Stimulated activated naive CD4-positive, alpha-beta T cell treated with Interleukin-2 at 50 U/mL for 16 hours (primary cell): ENCODE results near the gene ZNF532.
"Not testable (repeated sequence)": the region's sequence is repeated elsewhere in the genome, so short reads cannot be mapped to it uniquely, and the experiment has no call there.

Experiments
- DNase-seq: peaks from one replicate; lab custom pipeline; 2025; lab: John Stamatoyannopoulos, UW

ZNF532 gene

GRCh38 chr18:59008302-59008974, 143.8 kb downstream of the ZNF532 start:
- DNase-seq: no peak

DNA sequence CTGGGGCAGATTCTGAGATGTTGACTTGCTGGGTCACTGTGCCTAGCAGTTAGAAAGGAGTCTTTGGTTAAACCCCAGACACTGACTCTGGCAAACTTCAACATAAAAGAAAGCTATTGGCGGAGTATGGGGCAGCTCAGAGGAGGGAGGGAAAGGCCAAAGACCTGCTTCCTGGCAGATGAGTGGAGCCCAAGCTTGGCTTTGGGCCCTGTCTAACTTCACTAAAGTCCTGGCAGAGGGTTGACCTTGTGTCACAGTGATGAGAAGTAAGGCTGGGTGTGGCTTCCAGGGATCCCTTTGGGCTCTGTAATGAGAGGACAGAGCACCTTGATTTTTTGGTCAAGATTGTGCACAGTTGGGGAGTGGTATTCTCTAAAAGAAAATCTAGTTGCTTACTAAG, 145.2 kb downstream of the ZNF532 start:
- DNase-seq: no peak

GRCh38 chr18:59011289-59011688, 146.6 kb downstream of the ZNF532 start:
- no peak for DNase-seq

- DNase-seq: no peak
Measured at GRCh38 chr18:59011786-59012185, 147.1 kb downstream of the ZNF532 start.

DNA sequence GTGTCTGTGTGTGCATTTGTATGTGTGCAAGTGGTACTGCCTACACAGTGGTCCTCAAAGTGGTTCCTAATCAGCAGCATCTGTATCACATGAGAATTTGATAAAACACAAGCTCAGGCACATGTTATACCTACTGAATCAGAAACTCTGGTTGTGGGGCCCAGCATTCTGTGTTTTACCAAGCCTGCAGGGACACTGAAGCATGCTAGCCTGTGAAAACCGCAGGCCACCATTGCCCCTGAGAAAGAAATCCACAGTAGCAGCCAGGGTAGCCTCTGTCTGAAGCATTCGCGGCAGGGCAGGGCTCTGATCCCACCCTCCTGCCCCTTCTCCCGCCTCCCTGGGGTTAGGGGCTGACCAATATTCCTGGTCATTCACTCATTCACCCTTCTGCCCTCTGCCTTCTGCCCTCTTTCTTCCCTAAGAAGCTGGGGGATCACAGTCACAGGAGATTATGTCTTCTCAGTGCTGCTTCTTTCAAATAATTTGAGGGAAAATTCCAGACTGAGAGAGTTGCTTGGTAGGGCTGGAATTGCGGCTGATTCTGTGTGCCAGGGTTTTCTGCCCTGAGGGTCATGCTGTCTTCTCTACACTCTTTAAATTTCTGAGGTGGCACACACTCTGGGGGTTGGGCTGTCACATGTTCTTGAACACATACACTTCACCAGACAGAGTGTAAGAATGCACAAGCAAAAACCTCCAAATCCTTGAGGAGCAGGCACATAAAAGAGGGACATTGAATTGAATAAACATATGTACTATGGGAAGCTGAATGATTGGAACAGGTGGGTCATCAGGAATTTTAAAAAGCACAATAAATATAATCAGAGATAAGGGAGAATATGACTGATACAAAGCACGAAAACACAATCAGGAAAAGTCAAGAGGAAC, 148.4 kb downstream of the ZNF532 start:
- DNase-seq: no peak

GRCh38 chr18:59013744-59014143, 149.1 kb downstream of the ZNF532 start:
- no peak for DNase-seq

DNA sequence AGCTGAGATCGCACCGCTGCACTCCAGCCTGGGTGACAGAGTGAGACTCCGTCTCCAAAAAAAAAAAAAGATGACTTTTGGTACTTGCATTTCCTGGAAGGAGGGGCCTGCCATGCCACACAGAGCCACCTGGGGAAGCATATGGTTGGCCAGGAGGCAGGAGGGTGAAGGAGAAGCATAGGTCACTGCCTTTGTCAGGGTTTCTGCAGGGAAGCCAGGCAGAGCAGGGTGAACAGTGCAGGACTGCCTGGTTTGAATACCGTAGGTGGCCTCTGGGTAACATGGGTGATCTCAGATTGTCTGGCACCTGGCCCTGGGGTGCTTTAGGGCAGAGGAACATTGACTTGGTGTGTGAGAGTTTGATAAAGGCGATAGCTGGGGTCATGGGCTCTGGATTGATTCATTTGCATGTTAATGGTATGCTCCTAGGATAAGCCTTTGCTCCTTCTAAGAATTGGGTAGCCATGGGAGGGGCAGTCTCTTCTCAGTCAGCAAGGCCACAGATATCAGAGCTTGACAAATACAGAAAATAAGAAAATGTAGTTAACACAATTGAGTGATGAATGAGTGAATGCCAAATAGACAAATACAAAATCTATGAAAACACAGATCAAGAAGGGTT, 151.0 kb downstream of the ZNF532 start:
- DNase-seq: no peak

- no peak for DNase-seq
Measured at GRCh38 chr18:59021500-59021899, 156.8 kb downstream of the ZNF532 start.

DNA sequence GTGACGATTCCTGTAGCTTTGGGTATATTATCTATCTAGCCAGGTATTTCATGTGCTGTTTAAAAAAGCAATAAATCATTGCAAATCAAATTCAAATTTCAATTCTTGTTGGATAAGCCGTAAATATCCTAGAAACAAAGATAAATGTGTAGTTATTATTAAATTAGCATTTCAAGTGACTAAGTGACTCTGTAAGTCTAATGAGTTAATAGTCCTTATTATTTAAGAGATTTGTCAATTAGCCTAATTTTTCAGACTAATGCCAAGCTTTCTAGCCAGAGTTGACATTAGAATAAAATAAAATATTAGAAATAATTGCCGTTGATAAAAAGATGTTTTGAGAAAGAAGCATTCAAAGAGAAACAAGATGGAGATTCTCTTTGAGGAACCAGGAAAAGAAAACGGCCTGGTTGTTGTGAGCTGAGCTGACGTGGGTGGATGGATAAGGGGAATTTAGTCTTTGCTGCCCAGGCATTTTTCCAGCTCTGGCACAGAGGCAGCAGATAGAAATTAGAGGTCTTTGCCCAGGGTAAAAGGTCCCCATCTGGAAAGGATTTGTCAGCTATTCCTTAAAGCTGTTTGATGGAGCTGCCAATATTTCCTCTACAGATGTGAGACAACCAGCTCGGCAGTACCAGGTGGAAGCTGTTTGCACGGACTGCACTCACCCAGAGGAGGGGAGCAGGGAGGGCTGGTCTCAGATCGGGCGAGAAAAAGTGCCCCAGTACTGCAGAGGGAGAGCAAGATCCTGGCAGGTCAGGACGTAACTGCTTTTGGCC, 157.7 kb downstream of the ZNF532 start:
- no peak for DNase-seq

DNA sequence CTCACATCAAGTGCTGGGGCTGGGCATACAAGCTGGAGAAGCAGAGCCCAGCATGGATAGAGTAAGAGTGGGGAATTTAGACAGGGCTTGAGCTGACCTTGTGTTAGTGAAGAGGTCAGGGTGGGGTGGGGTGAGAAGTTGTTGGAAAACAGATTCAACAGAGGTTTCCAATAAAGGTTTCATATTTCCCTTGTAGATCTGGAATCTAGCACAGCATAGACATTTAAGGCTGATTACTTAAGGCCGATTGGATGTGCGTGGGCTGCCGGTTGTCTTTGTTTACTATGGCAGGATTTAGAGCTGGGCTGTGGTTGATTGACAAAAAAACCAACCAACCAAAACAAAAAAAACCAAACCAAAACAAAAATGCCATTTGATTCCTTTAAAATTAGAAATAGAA, 160.2 kb downstream of the ZNF532 start:
- DNase-seq: no peak

- not testable (repeated sequence) for DNase-seq
Measured at GRCh38 chr18:59025532-59025931, 160.9 kb downstream of the ZNF532 start.

DNA sequence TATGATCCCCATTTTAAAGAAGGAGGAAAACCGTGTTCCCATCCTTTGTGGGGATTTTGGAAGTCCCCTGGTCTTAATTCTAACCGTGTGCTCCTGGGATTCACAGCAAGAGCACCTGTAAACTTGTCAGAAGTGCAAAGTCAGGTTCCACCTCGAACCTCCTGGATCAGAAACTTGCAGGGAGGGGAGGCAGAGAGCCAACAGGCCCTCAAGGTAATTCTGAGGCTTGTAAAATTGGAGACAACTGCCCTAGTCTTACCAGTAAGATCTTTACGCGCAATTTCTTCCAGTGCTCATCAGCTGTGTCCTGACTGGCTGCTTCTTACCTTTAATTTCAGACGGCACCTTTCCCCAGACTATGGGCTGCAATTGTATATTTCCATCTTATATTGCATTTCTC, 161.7 kb downstream of the ZNF532 start:
- no peak for DNase-seq

DNA sequence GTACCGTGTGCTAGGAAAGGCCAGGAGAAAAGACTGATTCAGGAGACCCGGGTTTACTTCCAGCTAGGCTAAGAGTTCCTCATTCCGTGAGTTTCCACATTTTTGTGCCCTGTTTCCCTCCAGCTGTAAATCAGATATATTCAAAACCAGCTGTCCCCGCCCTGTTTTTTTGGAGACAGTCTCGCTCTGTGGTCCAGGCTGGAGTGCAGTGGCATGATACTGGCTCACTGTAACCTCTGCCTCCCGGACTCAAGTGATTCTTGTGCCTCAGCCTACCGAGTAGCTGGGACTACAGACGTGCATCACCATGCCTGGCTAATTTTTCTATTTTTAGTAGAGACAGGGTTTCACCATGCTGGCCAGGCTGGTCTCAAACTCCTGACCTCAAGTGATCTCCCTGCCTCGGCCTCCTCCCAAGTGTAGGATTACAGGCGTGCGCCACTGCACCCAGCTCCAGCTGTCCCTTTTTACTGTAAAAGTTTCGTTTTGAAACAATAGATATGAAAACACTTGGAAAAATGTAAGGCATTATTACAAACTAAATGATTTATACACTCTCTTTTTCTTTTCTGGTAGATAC, 162.2 kb downstream of the ZNF532 start:
- DNase-seq: no peak

- DNase-seq: no peak
Measured at GRCh38 chr18:59029663-59030429, 165.2 kb downstream of the ZNF532 start.

- no peak for DNase-seq
Measured at GRCh38 chr18:59032308-59032707, 167.6 kb downstream of the ZNF532 start.

- DNase-seq: no peak
Measured at GRCh38 chr18:59033359-59033758, 168.7 kb downstream of the ZNF532 start.

GRCh38 chr18:59033974-59034373, 169.3 kb downstream of the ZNF532 start:
- no peak for DNase-seq

DNA sequence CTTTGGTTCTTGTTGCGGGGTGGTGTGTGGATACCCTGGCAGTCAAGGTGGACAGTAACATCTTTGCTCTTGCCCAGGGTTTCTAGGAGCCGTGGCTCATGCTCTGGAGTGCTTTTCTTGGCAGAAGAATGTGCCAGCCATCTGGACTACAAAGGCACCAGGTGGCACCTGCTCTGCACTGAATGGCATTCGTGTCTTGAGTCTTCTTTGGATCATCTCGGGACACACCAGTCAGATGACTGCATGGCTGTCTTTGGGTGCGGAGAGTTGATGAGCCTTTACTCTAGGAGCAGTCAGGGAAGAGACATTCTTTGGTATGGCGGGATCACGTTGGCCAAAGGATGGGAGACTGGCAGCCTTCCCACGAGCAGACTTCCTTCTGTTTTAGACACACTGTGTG, 170.9 kb downstream of the ZNF532 start:
- DNase-seq: no peak
